Vagina (tissue), 2 donors: ENCODE measurements around the gene DNM2.
A peak's percentile ranks its signal among the peaks of the same experiment; 100 is the strongest.

Source experiments
- POLR2A ChIP-seq, 2 donors: fragments of 450-650 bp; IDR thresholded peaks; one replicate each; pipeline ENCODE4 v1.6.1; 2017; ENCODE audit warnings: antibody characterized with exemption in 2 of 2, mild to moderate bottlenecking in 2 of 2, moderate library complexity in 2 of 2
- POLR2AphosphoS5 ChIP-seq, 2 donors: sonication (generic); formaldehyde crosslinking; IDR thresholded peaks; one replicate each; pipeline ENCODE4 v1.9.0; 2017; ENCODE audit warnings: antibody characterized with exemption in 2 of 2, mild to moderate bottlenecking in 2 of 2, low read depth in 1 of 2; ENCODE audit not compliant: insufficient read depth in 1 of 2
- TF ChIP-seq, protein P1 (sequence below), 3 experiments: fragments of 450-650 bp in 2 of 3; fragments of 200-600 bp in 1 of 3; sonication (generic) in 1 of 3; IDR thresholded peaks; one replicate each; pipeline ENCODE4 v1.5.1; 2017 to 2019; ENCODE audit warnings: antibody characterized with exemption in 3 of 3, mild to moderate bottlenecking in 2 of 3, moderate library complexity in 2 of 3

DNA sequence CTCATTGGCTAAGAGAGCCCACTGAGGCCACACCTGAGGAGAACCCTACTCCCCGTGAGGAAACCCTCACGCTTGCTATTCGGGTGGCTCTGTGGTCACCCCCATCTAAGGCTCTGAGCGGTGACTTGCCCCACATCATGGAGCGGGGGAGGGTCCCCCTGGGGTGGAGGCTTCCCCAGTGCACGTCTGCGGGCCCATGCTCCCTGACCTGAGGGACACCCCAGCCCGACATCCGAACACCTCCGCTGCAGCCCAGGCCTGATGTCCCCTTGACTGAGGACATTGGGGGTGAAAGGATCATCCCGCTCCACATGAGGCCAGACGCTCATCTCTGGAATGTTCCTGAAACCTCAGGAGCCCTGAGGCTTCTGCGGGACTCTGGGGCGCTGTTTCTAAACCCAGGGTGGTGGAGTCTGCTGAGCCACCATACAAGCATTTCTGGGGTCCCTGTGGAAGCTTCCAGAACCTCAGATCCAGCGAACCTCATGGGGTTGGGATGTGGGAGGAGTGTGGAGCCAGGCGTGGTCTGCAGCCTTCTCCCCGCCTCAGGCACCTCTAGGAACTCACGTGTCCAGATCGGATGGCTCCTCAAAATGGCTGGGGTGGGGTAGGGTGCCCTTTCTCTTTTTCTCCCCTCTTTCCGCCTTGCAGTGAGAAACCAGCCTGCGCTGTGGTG lies 98.2 kb downstream of the DNM2 start:
- TF ChIP-seq, protein P1, sequence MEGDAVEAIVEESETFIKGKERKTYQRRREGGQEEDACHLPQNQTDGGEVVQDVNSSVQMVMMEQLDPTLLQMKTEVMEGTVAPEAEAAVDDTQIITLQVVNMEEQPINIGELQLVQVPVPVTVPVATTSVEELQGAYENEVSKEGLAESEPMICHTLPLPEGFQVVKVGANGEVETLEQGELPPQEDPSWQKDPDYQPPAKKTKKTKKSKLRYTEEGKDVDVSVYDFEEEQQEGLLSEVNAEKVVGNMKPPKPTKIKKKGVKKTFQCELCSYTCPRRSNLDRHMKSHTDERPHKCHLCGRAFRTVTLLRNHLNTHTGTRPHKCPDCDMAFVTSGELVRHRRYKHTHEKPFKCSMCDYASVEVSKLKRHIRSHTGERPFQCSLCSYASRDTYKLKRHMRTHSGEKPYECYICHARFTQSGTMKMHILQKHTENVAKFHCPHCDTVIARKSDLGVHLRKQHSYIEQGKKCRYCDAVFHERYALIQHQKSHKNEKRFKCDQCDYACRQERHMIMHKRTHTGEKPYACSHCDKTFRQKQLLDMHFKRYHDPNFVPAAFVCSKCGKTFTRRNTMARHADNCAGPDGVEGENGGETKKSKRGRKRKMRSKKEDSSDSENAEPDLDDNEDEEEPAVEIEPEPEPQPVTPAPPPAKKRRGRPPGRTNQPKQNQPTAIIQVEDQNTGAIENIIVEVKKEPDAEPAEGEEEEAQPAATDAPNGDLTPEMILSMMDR (IDR thresholded peaks at IDR 0.05), result no peak
- TF ChIP-seq POLR2A (IDR thresholded peaks at IDR 0.05), result no peak
- TF ChIP-seq POLR2AphosphoS5 (IDR thresholded peaks at IDR 0.05; ENCODE audit: insufficient read depth in 1 of 2, low read depth in 1 of 2), result peak in 1 of 2 donors; percentile 18
